ENCODE results near the gene SLC8A2. TPM values are rescaled to one million over a fixed set of nuclear protein-coding genes. Genes with fewer than 3 reads are reported as not detected.
A peak's percentile ranks its signal among the peaks of the same experiment; 100 is the strongest.

The SLC8A2 gene
- total RNA-seq, 1 experiment from 2014 or later, result 11.3 TPM

DNA sequence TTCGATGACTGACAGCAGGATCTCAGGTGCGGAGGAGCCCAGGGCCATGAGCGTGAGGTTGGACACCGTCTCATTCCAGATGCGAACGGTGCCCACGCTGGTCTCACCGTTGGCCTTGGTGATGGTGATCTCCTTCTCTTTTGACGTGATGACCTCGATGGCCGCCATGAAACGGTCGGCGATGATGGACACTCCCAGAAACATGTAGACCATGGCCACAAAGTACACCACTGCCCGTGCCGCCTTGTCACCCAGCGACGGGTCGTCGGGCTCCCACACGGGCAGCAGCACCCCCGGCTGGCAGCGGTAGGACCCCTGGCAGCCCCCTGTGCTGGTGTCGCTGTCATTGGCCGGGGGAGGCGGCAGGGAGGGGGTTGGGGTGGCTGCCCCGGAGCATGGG, 5.7 kb downstream of the SLC8A2 start:
- peaks cover 6% of the 10 kb centered on the region for H3K23me2 ChIP-seq (ENCODE audit: insufficient read length, low read depth, low read length, poor library complexity, severe bottlenecking)
- H4K5ac ChIP-seq (ENCODE audit: insufficient read length, low read depth, low read length), result no peak overlapping the region
- H3K4ac ChIP-seq (ENCODE audit: low read depth, low read length), result no peak overlapping the region
- peaks cover 7% of the 10 kb centered on the region; the same call in 1 of the 2 replicates for H3K4me1 ChIP-seq (ENCODE audit: insufficient read depth, low read length)
- no peak overlapping the region for H3K14ac ChIP-seq (ENCODE audit: insufficient read depth, low read length)
- no peaks in the 10 kb centered on the region for H3K27me3 ChIP-seq (ENCODE audit: insufficient read depth, low read length)
- H2BK12ac ChIP-seq (ENCODE audit: insufficient read length, low read depth, low read length), result no peak overlapping the region
- DNase-seq, result no peak
- no peak overlapping the region for H4K91ac ChIP-seq (ENCODE audit: insufficient read length, low read depth, low read length)
- H2BK5ac ChIP-seq (ENCODE audit: insufficient read length, low read length), result no peak overlapping the region
- H3K9ac ChIP-seq (ENCODE audit: extremely low read depth, insufficient read length, low read length), result no peak overlapping the region
- H3K27ac ChIP-seq (ENCODE audit: insufficient read length, low read depth, low read length), result no peak overlapping the region
- no peak overlapping the region for H4K8ac ChIP-seq (replicated peaks; ENCODE audit: insufficient read length, low read depth, low read length)
- H3K18ac ChIP-seq (ENCODE audit: insufficient read length, low read depth, low read length), result no peak overlapping the region
- H3T11ph ChIP-seq (ENCODE audit: low read length), result no peak overlapping the region
- no peak overlapping the region for H3K23ac ChIP-seq (ENCODE audit: insufficient read length, low read depth, low read length)
- H3K4me2 ChIP-seq (ENCODE audit: insufficient read depth, insufficient read length, low read length), result no peak overlapping the region
- no peaks in the 10 kb centered on the region for H4K20me1 ChIP-seq (ENCODE audit: control insufficient read depth, insufficient read depth, insufficient read length)
- H3K79me1 ChIP-seq (ENCODE audit: insufficient read depth, low read depth, low read length, poor library complexity, severe bottlenecking), result no peaks in the 10 kb centered on the region
- no peaks in the 10 kb centered on the region; a peak in 1 of 5 replicates for H3K9me3 Mint-ChIP-seq
- peaks cover 22% of the 10 kb centered on the region for H3K27me3 Mint-ChIP-seq (ENCODE audit: low read depth)
- H2BK15ac ChIP-seq (ENCODE audit: low read depth, low read length), result no peak overlapping the region
- H3K27ac Mint-ChIP-seq, result peak overlapping the region in 1 of 3 experiments; percentile 79; a peak in 1 of 7 replicates
- no peak overlapping the region for H2BK20ac ChIP-seq (ENCODE audit: low read depth, low read length, poor library complexity, severe bottlenecking)
- no CpG with 5 or more reads among the region's 27 CpGs for WGBS (ENCODE audit: extremely low coverage, insufficient read length, low lambda C conversion rate)
- H3K36me3 Mint-ChIP-seq (ENCODE audit: insufficient read depth in 1 of 3, low read depth in 3 of 3), result peaks cover 0 to 1% (median 0%) of the 10 kb centered on the region in 3 experiments; a peak in 2 of 7 replicates
- H2AK5ac ChIP-seq (ENCODE audit: insufficient read length, low read length), result no peak overlapping the region
- no peak overlapping the region for H3K56ac ChIP-seq (ENCODE audit: insufficient read length, low read depth, low read length)
- no peak overlapping the region for H2BK120ac ChIP-seq (ENCODE audit: low read depth, low read length, poor library complexity, severe bottlenecking)
- H2AFZ ChIP-seq (ENCODE audit: low read length), result no peak overlapping the region
- no peak for TF ChIP-seq CTCF (conservative IDR thresholded peaks at IDR 0.05)
- H3K4me1 Mint-ChIP-seq, result peaks cover 24 to 42% of the 10 kb centered on the region in 2 experiments
- H3K79me2 ChIP-seq (ENCODE audit: insufficient read depth, low read length), result no peaks in the 10 kb centered on the region; the same call in 1 of the 2 replicates
- peak overlapping the region in 1 of 2 experiments; percentile 48; a peak in 1 of 5 replicates for H3K4me3 Mint-ChIP-seq
- H3K9me3 ChIP-seq (ENCODE audit: control insufficient read depth, low read depth, low read length), result no peaks in the 10 kb centered on the region

All from H9 (cell line).